HG03135 (cell line): Measurements from ENCODE around the gene PRG2.
"Not testable (repeated sequence)": the region's sequence is repeated elsewhere in the genome, so short reads cannot be mapped to it uniquely, and the experiment has no call there.

Experiments used
- ATAC-seq: cut with Tn5 transposase; IDR thresholded peaks from one replicate; pipeline ENCODE4 v1.9.1; 2021; ENCODE audit warnings: mild to moderate bottlenecking, moderate library complexity; ENCODE audit not compliant: unreplicated experiment

PRG2 gene

DNA sequence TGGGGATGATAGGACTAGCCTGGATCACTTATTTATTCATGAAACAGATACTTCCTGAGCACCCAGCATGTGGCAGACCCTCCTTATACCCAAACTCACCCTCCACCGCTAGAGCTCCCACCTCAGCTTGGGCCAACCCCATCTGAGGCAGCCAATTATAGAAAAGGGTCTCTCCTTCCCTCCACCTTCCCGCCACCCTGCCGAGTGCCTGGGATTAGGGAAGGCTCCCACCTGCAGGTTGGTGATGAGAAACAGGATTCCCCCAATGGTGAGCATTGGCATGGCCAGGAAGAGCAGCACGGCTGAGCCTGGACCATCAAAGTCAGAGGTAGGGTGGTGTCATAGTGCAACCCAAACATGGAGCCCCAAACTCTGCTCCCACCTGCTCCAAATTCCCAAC lies 30.6 kb upstream of the PRG2 start:
- ATAC-seq: no peak

DNA sequence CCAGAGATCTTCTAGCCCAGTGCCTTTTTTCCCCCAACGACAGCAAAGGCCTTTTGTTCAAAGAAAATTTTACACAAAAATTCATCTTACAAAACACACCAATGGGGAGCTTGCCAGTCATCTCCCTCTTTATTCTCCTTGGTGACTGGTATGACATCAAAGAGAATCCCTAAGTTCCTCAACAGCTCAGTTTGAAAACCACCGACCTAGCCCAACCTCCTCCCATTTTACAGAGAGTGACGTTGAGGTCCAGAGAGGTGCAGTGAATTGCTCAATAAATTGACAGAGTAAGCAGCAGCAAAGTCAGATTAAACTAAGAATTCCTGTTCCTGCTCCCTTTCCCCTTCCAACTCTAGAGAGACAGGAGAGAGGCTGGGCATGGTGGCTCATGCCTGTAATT lies 28.7 kb upstream of the PRG2 start:
- ATAC-seq: no peak

DNA sequence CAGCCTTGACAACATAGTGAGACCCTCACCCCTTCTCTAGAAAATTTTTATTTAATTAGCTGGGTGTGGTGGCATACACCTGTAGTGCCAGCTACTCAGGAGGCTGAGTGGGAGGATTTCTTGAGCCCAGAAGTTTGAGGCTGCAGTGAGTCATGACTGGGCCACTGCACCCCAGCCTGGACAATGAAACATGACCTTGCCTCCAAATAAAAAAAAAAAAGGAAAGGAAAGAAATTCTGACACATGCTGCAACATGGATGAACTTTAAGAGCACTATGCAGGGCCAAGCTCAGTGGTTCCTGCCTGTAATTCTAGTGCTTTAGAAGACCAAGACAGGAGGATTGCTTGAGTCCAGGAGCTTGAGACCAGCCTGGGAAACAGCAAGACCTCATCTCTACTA lies 27.7 kb upstream of the PRG2 start:
- ATAC-seq: no peak

DNA sequence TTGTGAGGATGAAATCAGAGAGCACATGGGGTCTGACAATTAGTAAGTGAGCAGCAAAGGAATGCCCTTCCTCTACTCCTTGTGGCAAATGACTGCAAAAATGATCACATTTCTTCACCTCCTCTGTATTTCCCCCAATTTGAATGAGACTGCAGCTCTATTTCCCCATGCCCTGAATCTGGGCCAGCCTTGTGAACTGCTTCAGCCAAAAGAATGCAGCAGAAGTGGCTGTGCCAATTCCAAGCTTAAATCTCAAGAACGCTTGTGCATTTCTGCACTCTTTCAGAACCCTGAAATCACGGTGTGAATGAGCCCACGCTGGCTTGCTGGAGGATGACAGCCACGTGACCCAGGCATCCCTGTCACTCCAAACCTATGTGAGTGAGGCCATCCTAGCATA lies 26.6 kb upstream of the PRG2 start:
- ATAC-seq: no peak

DNA sequence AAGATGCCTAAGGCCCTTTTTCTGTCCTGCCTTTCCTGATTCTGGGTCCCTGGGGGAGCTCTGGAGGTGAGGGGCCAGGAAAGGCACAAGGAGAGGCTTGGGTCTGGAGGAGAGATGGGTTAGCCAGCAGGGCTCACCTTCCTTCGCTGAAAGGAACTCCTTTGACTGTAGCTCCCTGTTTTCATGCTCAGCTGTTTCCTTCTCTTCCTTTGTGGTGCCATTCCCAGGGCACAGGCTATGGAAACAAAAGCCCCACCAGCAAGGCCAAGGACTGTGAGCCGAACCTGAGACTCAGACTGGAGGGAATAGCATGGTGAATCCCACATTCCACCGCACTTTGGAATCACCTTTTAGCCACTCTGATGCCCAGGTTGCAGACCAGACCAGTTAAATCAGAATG lies 26.0 kb upstream of the PRG2 start:
- no peak for ATAC-seq

DNA sequence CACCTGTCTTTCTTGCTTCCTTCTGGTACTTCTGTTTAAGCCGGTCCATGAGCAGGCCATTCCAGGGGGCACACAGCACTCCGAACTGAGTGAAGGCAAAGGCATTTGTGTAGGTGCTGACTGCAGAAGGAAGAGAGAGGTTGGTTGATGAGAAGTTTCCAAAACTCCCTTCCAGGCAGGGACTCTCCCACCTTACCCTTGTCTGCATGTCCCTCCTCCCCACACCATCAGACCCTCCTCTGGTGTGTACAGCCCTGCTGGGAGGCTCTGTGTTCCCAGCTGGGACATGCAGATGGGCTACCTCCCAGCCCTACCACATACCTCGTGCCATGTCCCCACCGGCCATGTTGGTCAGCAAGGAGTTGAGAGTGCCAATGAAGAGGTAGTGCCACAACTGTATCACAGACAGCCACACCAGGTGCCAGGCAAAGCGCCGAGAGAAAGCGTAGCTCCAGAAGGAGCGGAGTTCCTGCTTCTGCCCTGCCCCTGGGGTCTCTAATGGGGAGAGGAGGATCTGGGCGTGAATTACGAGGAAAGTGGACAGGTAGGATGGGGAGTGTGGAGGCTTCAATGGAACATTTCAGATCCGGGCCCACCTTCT lies 24.3 kb upstream of the PRG2 start:
- ATAC-seq: no peak

DNA sequence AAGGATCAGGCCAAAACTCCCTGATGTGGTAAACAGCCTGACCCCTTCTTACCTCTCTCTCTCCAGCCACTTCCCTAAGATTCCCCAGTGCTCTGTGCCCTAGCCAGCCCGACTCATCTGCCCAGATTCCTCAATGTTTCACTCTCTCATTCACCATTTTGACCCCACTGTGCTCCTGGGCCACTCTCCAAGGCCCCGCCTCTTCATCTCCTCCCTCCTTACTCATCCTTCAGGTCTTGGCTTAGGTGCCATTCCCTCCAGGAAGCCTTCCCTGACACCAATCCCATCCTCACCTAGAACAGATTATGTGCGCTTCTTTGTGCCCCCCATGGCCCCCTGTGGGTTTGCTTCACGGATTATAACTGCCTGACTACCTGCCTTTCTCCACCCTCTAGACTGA lies 23.2 kb upstream of the PRG2 start:
- no peak for ATAC-seq

DNA sequence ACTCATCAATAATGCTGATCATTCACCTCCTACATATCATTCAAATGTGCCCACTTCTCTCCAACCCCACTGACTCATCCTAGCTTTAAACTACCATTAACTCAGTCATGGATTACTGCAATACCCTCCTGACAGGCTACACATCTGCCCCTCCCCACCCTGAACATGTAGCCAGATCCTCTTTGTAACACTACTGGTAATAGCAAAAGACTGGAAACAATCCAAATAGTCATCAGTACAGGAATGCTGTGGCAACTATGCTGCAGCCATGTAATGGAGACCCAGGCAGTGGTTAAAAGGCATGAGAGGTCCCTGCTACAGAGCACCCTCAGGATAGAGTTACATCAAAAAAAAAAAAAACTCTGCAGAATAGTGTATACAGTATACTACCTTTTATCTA lies 19.8 kb upstream of the PRG2 start:
- no peak for ATAC-seq

DNA sequence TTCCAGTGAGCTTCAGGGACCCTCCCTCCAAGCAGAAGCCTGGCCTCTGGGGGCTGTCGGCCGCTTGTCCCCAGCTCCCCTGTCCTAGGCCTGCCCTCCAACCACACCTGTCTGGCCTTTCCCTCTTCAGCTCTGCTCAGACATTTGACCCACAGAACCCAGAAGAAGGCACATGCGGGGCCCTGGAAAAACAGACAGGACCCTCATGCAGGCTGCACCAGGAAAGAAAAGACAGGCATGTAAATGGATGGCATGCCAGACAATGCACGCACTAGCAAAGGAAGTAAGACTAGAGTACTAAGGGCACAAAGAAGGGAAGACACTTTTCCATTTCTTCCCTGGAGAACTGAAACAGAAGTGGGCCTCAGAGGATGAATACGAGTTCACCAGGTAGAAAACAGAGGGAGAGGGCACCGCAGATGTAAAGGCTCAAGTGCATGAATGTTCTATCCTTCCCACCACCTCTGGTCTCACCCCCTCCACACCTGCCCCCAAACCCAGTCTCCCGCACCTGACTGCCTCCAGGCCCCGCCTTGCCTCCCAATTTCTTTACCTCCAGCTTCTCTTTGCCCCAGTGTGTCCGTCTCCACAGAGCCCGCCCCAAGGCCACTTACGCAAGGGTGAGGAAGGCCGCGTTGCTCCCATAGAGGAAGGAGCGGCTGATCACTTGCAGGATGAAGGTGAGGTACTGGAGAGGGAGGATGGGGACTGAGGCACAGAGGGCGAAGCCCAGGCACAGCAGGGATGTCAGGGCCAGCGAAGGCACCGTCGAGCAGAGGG lies 19.1 kb upstream of the PRG2 start:
- no peak for ATAC-seq

DNA sequence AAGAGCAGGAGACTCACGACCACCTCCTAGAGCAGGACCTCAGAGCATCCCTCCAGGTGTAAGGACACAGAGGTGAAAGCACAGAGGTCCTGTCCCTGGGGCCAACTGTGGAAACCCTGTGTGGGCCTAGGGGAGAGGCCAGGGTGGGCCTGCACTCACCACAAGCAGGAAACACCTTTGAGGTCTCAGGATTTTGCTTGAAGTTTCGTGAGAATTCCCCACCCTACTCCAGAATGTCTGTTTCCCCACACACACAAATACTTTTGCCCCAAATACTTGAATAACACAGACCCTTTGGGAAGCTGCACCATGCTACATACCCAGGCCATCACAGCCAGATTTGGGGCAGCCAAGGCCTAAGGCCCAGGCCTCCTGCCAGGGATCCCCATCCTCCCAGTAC lies 18.3 kb upstream of the PRG2 start:
- ATAC-seq: no peak

DNA sequence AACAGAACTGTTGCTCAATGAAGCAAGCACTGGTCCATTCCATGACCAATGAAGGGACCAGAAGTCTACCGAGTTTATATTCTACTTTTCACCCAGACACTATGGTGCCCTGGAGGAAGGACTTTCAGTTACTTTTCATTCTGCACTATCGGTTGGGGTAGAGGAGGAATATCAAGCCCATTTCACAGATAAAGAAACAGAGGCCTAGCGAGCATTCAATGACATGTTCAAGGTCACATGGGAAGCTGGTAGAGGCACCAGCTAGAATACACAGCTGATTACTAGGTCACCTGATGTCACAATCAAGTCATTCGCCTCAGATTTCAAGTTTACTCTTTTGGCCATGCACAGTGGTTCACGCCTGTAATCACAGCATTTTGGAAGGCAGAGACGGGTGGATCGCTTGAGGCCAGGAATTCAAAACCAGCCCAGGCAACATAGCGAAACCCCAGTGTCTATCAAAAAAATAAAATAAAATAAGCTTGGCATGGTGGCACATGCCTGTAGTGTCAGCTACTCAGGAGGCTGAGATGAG lies 17.6 kb upstream of the PRG2 start:
- ATAC-seq: no peak

DNA sequence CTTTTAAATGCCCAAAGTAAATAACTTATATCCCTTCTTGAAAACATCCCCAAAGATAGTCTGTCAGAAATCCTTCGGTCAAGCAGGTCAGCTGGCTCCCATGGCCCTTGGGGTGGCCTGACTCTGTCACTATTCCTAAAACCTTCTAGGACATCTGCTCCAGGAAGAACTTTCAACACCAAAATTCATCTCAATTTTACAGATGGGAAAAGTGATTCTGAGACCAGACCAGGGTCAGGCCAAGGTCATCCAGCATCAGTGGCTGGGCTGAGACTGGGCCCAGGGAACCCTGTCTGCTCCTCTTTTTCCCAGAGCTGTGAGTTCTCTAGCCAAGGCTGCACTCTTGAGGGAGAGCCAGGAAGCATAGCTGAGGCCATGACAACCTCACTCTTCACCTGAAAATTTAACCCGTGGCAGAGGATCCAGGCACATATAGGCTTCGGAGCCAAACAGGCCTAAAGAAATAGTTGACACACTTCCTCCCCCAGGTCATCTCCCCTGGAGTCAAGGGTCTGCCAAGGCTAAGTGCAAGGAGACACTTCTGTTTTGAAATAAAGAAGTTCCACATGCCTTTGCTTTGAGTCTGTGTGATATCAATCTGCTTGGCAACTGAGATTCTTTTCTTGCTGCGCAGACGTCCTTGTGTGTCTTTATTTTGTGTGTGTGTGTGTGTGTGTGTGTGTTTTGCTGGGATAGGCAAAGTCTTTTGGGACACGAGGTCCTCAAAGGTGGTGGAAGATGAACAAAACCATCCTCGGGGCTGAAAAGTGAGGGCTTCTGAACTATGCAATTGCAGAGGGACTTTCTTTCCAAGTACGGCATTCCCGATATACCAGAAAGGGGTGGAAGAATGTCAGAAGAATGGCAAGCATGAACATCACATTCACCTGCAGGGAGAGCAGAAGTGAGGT lies 16.8 kb upstream of the PRG2 start:
- ATAC-seq: no peak

DNA sequence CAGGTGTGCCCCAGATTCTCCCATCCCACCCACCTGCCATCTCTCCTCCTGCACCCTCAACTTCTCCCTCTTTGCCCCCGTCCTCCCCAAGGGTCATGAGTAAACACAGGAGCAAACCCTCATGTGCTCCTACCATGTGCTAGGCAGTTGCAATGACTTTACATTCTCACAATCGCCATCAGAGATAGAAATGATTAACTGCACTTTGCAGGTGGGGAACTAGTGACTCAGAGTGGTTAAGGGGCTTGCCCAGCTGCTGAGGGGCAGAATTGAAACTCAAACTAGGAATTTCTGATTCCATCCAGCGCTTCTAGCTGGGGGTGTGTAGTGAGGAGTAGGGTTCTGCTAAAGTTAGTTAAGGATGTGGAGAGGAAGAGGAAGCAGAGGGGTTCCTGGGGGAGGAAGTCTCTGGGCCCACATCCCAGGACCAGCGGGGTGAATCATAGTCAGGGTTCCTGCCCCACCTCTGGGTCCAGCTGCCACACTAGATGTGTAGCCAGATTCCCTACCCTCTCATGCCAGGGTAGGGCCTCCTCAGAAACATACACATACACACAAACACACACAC lies 16.0 kb upstream of the PRG2 start:
- ATAC-seq: peak; percentile 88

DNA sequence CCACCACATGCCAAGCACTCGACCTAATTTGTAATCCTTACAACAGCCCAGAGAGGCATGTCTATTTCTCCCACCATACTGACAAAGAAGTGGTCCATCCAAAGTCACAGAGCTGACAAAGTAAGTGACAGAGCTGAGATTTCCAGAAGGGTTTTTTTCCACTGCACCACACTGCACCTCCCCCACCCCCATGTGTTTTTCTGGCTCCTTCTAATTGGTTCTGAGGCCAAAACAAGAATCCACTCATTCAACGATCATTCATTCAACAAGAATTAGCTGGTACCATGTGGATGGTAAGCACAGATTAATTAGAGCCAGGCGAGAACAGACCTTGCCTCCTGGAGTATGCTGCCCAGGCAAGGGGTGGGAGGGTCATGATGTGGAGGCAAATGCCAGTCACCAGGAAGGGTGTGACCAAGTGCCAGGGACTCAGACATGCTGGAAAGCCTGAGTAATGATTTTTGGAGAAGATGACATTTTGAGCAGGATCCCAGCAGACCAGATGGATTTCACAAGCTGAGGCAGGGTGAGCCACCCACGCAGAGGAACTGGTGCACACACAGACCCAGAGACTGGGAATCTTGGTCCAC lies 14.9 kb upstream of the PRG2 start:
- no peak for ATAC-seq

DNA sequence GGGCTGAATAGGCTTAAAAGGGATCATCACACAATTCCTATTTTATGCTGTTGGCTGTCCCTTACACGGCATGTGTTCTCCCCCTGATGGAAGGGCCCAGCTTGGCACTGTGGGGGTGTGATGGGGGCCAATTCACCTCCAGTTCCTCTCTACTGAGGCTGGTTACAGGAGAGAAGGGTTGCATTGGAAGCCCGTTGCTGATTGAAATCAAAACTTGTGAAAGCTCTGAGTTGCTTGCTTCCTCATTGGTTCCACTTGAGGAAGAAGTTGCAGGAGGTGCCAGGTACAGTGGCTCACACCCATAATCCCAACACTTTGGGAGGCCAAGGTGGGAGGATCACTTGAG lies 13.3 kb upstream of the PRG2 start:
- ATAC-seq: no peak

DNA sequence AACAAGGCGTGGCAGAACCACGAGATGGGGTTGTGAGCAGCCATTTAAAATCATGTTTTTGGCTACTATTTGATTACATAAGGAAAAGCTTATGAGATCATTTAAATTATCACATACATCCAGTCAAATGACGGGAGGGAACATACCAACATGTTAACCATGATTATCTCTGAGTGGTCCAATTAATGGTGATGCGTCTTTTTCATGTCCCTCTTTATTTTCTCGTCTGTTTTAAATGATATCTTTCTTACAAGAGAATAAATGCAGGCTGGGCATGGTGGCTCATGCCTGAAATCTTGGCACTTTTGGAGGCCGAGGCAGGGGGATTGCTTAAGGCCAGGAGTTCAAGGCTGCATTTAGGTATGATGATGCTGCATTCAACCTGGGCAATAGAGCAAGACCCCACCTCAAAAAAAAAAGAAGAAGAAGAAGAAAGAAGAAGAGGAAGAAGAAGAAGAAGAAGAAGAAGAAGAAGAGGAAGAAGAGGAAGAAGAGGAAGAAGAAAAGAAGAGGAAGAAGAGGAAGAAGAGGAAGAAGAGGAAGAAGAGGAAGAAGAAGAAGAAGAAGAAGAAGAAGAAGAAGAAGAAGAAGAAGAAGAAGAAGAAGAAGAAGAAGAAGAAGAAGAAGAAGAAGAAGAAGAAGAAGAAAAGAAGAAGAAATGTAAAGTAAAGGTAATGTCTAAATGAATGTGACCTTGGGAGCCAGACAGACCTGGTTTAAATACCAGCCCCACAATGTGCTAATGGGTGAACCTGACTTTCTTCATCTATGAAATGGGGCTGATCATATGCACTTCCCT lies 12.8 kb upstream of the PRG2 start:
- not testable (repeated sequence) for ATAC-seq

DNA sequence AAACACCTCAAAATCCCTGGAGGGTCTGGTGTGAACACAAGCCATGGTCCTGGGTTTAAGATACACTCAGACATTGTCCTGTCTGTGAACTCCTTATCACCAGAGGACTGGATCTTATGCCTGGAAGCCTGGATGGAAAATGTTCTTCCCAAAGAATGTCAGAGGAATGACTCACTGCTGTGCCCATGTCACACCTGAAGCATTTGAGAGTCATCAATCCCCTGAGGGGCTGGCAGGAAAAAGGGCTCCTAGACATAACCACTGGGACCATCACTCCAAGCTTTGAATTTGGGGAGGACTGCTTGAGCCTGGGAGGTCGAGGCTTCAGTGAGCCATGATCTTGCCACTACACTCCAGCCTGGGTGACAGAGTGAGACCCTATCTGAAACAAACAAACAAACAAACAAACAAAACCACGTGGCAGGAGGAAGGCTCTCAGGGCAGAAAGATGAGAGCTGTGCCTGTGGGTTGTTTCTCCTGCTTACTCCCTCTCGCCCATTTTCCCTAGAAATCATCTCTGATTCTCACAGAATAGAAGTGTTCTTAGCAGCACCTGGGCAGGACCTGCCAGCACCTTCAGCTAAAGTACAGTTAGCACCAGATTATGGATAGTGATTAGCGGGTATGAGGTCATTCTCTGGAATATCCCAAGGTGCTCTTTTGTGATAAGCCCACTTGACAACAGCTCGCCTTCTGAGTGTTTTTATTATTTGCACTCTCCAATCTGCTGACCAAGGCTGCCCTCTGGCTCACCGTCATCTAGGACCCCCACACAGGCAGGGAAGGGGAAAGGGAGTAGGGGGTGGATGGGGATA lies 11.9 kb upstream of the PRG2 start:
- no peak for ATAC-seq

DNA sequence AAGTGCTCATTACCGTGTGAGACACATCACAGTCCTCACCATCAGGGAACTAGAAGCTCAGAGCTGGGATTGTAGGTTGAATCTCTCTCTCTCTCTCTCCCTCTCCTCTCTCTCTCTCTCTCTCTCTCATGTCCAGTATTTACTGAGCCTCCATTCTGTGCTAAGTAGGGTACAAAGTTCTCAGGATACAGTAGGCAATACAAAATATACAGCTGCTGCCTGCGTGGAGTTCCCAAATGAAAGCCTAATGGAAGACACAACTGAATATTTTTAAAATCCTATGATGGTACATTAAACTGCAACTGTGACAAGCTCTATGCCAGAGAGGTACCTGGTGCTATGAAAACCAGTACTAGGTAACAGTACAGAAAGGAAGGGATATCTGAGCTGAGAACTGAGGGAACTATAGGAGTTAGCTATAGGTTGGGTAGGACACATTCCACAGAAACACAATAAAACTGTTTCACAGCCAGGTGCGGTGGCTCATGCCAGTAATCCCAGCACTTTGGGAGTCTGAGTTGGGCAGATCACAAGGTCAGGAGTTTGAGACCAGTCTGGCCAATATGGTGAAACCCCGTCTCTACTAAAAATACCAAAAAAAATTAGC lies 9.6 kb upstream of the PRG2 start:
- ATAC-seq: no peak

DNA sequence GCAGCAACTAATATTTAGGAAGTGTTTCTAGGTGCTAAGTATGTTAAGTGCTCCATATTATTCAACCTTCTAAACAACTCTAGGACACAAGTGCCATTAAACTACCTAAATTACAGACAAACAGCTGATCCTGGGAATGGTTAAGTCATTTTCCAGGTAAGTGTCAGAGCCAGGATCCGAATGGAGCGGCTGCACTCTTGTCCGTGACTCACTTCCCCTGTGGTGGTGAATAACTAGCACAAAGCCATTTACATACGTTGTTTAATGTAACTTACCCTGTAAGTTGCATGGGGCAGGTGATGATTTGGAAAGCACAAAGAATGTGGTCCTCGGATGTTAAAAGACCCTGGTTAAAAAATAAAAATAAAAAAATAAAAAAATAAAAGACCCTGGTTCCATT lies 8.8 kb upstream of the PRG2 start:
- ATAC-seq: no peak
